Ascending aorta (tissue), 2 donors: Measurements from ENCODE around the gene GABRB1. TPM values are rescaled to one million over a fixed set of nuclear protein-coding genes. Genes with fewer than 3 reads are reported as not detected.

Source experiments
- DNase-seq, 2 donors: peaks; one replicate each; pipeline ENCODE4 v3.0.0-alpha.2; 2019; ENCODE audit warnings: low spot score in 2 of 2
- H3K27ac ChIP-seq, 2 donors: fragments of 200-600 bp; sonication (generic); one replicate each; pipeline ENCODE4 v1.5.1; 2016 to 2017; ENCODE audit warnings: mild to moderate bottlenecking in 1 of 2
- H3K27me3 ChIP-seq: fragments of 200-600 bp; sonication (generic); one replicate; pipeline ENCODE4 v1.5.1; 2017
- H3K36me3 ChIP-seq, 2 donors: fragments of 200-600 bp; sonication (generic); one replicate each; pipeline ENCODE4 v1.5.1; 2016
- H3K4me1 ChIP-seq, 2 donors: fragments of 200-600 bp; sonication (generic); one replicate each; pipeline ENCODE4 v1.5.1; 2016 to 2017; ENCODE audit warnings: mild to moderate bottlenecking in 1 of 2
- H3K4me3 ChIP-seq, 2 donors: fragments of 200-600 bp; sonication (generic); one replicate each; pipeline ENCODE4 v1.5.1; 2016 to 2017; ENCODE audit warnings: mild to moderate bottlenecking in 1 of 2
- H3K9me3 ChIP-seq, 2 donors: fragments of 200-600 bp; sonication (generic); one replicate each; pipeline ENCODE4 v1.5.1; 2016
- intact Hi-C: fragments of 100-400 bp; cut with DNase I; formaldehyde crosslinking; loops from one replicate; pipeline ENCODE4 v1.15.1; 2023
- total RNA-seq: library from RNA; depleted of rRNA; stranded (reverse); fragments of >200 nt; gene quantifications from one replicate; pipeline ENCODE4 v1.1.0, GENCODE V29; 2016
- TF ChIP-seq, protein P1 (sequence below), 3 experiments: fragments of 200-600 bp in 2 of 3; fragments of 450-650 bp in 1 of 3; sonication (generic) in 2 of 3; IDR thresholded peaks; one replicate each; pipeline ENCODE4 v1.5.1; 2016 to 2019; ENCODE audit warnings: antibody characterized with exemption in 3 of 3, mild to moderate bottlenecking in 1 of 3, moderate library complexity in 1 of 3

GABRB1 gene
- total RNA-seq, 1 donor from 2014 or later, result 0.53 TPM

DNA sequence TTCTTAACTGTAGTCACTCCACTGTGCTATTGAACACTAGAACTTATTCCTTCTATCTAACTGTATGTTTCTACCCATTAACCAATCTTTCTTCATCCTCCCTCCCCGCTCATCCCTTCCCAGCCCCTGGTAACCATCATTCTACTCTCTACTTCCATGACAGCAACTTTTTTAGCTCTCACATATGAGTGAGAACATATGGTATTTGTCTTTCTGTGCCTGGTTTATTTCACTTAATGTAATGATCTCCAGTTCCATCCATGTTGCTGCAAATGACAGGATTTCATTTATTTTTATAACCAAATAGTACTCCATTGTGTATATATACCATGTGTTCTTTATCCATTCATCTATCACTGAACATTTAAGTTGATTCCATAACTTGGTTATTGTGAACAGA is 186.5 kb downstream of the GABRB1 start:
- Histone ChIP-seq H3K36me3 (no peaks in the 10 kb centered on the region), H3K27ac (no peak overlapping the region), H3K9me3 (no peaks in the 10 kb centered on the region), H3K4me3 (no peak overlapping the region), H3K4me1 (no peaks in the 10 kb centered on the region), H3K27me3 (no peaks in the 10 kb centered on the region)
- DNase-seq, result no peak
- intact Hi-C loops, result no loop called here
- TF ChIP-seq, protein P1, sequence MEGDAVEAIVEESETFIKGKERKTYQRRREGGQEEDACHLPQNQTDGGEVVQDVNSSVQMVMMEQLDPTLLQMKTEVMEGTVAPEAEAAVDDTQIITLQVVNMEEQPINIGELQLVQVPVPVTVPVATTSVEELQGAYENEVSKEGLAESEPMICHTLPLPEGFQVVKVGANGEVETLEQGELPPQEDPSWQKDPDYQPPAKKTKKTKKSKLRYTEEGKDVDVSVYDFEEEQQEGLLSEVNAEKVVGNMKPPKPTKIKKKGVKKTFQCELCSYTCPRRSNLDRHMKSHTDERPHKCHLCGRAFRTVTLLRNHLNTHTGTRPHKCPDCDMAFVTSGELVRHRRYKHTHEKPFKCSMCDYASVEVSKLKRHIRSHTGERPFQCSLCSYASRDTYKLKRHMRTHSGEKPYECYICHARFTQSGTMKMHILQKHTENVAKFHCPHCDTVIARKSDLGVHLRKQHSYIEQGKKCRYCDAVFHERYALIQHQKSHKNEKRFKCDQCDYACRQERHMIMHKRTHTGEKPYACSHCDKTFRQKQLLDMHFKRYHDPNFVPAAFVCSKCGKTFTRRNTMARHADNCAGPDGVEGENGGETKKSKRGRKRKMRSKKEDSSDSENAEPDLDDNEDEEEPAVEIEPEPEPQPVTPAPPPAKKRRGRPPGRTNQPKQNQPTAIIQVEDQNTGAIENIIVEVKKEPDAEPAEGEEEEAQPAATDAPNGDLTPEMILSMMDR (IDR thresholded peaks at IDR 0.05), result no peak

DNA sequence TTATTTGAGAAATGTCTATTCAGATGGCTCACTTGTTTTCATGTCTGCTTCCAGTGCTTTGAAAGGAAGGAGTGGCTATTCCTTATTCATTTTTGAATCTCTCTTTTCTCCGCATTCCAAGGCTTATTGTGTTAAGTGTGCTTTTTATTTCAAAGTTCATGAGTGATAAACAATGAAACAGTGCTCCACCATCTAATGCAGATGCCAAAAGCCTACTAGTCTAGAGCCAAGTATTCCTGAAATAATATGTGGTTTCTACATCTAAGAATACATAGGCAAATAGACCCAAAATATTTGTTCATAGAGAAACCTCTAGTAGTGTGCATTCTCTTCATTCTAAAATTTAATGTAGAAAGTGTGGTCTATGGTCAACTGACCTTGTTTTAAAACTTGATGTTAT is 187.3 kb downstream of the GABRB1 start:
- Histone ChIP-seq H3K9me3 (no peaks in the 10 kb centered on the region), H3K27ac (no peak overlapping the region), H3K27me3 (no peaks in the 10 kb centered on the region), H3K36me3 (no peaks in the 10 kb centered on the region), H3K4me3 (no peak overlapping the region), H3K4me1 (no peaks in the 10 kb centered on the region)
- TF ChIP-seq, protein P1 (IDR thresholded peaks at IDR 0.05), result no peak
- intact Hi-C loops, result no loop called here
- no peak for DNase-seq

GRCh38 chr4:47219586-47219985 is 188.2 kb downstream of the GABRB1 start:
- Histone ChIP-seq H3K4me1 (no peaks in the 10 kb centered on the region), H3K27me3 (no peaks in the 10 kb centered on the region), H3K27ac (no peak overlapping the region), H3K36me3 (no peaks in the 10 kb centered on the region), H3K4me3 (no peak overlapping the region), H3K9me3 (no peaks in the 10 kb centered on the region)
- TF ChIP-seq, protein P1 (IDR thresholded peaks at IDR 0.05), result no peak
- intact Hi-C loops, result no loop called here
- DNase-seq, result no peak

DNA sequence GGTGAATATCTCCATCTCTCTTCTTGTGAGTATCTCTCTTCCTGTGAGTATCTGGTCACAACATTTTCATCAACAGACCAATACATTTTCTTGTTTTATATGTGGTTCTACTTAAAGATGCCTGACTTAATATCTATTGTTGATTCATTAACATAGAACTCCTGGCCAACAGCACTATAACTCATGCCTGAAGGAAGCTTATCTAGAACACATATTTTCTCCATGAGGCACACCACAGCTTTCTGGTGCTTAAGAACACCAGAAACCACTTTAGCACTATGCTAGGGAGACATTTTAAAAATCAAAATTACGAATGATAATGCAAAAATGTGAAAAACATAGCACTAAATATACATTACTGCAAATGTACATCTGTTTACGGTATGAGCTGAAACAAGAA is 190.4 kb downstream of the GABRB1 start:
- H3K4me3 ChIP-seq, result no peak overlapping the region
- H3K4me1 ChIP-seq, result no peaks in the 10 kb centered on the region
- intact Hi-C loops, result no loop called here
- H3K27ac ChIP-seq, result no peak overlapping the region
- H3K27me3 ChIP-seq, result no peaks in the 10 kb centered on the region
- TF ChIP-seq, protein P1 (IDR thresholded peaks at IDR 0.05), result no peak
- DNase-seq, result no peak
- no peaks in the 10 kb centered on the region for H3K36me3 ChIP-seq
- no peaks in the 10 kb centered on the region for H3K9me3 ChIP-seq

DNA sequence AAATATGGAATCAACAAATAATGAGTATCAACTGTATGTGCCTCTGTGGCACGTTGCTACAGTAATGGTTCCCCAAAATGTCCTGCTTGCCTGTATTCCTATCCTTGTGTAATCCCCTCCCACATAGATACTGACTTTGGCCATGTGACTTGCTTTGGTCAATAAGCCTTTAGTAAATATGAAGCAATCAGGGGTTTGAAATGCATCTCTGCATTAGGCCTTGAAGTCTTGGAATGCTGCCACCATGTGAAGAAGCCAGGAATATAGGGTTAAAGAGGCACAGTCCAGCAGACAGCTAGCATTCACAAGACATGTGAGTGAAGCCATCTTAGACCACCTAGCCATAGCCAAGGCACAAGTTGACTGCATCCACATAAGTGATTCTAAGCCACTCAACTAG is 190.9 kb downstream of the GABRB1 start:
- no peaks in the 10 kb centered on the region for H3K9me3 ChIP-seq
- DNase-seq, result no peak
- no peaks in the 10 kb centered on the region for H3K4me1 ChIP-seq
- no peaks in the 10 kb centered on the region for H3K27me3 ChIP-seq
- H3K4me3 ChIP-seq, result no peak overlapping the region
- intact Hi-C loops, result no loop called here
- TF ChIP-seq, protein P1 (IDR thresholded peaks at IDR 0.05), result no peak
- H3K27ac ChIP-seq, result no peak overlapping the region
- no peaks in the 10 kb centered on the region for H3K36me3 ChIP-seq

DNA sequence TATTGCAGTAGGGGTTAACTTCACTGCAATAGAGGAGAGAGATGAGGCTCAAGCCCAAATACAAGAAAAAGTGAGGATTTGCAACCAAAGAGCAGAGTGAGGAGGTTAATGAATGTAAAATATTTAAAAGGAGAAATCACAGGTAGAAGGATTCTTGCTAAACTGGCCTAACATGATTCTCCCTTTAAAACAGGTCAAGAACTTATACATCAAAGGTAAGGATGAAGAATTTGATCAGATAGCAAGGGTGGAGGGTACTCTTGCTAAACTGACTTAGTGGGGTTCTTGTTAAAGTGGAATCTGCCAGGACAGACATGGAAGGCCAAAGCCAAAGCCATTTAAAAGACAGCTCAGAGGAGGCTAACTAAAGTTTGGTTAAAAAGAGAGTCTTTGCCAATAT is 193.0 kb downstream of the GABRB1 start:
- H3K4me3 ChIP-seq, result no peak overlapping the region
- H3K4me1 ChIP-seq, result no peaks in the 10 kb centered on the region
- no peaks in the 10 kb centered on the region for H3K9me3 ChIP-seq
- no peak overlapping the region for H3K27ac ChIP-seq
- no peaks in the 10 kb centered on the region for H3K36me3 ChIP-seq
- intact Hi-C loops, result no loop called here
- DNase-seq, result no peak
- H3K27me3 ChIP-seq, result no peaks in the 10 kb centered on the region
- TF ChIP-seq, protein P1 (IDR thresholded peaks at IDR 0.05), result no peak
